Measurements from ENCODE around the gene INHA.

Gene INHA

GRCh38 chr2:219575566-219576504, 3.7 kb downstream of the INHA start:
- no peak for DNase-seq

DNA sequence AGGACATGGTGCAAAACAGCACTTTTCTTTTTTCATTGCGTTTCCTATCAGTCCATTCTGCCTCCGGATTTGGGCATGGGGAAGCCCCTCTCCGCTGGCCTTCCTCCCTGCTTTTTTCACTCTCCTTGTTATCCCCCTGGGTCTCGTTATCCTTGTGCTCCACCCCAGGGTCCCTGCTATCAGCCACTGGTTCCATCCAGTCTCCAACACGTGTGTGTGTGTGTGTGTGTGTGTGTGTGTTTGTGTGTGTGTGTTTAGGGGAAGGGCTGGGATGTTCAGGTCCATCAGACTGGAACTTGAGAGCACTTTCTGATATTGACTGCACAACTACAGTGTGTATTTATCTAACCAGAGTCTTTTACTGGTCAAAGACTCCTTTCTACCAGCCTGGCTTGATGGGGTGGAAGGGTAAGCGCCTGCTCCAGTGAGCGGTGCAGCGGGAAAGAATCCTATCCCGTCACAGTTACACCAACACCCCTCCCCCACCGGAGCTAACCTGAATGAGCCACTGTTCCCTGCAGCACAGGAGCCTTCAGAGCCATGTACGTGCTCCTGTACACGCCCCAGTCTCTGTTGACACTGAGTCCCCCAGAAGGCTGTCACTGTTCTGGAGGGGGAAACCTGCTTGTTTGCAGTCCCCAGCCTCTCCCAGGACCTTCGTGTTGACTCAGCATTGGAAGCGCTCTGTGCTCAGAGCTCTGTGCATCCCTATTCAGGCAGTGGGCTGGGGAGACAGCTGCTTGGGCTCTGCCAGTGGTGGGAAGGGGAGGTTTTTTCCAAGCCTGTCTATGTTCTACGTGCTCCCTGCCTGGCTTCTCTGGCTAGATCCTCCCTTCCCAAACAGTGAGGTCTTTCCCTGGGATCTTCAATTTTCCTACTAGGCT, 4.6 kb downstream of the INHA start:
- no peak for DNase-seq

GRCh38 chr2:219578811-219579613, 6.9 kb downstream of the INHA start:
- no peak for DNase-seq

DNA sequence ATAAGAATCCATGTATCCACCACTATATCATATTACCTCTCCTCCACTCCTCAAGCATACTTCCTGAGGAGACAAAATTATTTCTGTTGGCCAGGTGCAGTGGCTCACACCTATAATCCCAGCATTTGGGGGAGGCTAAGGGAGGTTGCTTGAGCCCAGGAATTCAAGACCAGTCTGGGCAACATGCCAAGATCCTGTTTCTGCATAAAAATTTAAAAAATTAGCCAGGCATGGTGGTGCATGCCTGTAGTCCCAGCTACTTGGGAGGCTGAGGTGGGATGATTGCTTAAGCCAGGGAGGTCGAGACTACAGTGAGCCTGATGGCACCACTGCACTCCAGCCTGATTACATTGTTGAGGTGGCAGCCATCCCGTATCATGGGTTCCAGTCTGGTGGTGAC, 9.2 kb downstream of the INHA start:
- no peak for DNase-seq

DNA sequence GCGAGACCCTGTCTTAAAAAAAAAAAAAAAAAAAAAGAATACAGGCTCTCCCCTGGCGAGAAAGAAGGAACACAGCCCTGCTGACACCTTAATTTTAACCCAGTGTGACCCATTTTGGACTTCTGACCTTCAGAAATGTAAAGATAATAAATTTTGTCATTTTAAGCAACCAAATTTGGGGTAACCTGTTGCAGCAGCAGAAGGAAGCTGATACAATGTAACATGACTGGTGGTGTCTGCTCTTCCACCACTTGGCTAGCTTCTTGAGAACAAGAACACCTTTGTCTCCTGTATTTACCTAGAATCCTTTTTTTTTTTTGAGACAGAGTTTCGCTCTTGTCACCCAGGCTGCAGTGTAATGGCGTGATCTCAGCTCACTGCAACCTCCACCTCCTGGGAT, 19.0 kb downstream of the INHA start:
- DNase-seq = no peak

GRCh38 chr2:219592736-219593135, 20.6 kb downstream of the INHA start:
- no peak for DNase-seq

DNA sequence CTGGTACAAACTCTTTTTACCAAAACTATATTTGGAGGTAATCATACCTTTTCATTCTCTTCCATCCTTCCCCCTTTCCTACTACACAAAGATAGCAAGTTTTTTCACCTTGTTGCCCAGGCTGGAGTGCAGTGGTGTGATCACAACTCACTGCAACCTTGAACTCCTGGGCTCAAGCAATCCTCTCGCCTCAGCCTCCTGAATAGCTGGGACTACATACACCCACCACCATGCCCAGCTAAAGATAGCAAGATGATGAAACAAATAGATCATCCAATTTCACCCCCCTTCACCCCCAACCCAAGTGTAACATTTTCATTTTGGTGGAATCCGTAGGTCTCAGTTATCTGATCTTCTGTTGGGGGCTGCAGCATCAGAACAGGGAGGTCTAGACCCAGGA, 21.0 kb downstream of the INHA start:
- no peak for DNase-seq

- DNase-seq = no peak
Measured at GRCh38 chr2:219595256-219595655, 23.1 kb downstream of the INHA start.

DNA sequence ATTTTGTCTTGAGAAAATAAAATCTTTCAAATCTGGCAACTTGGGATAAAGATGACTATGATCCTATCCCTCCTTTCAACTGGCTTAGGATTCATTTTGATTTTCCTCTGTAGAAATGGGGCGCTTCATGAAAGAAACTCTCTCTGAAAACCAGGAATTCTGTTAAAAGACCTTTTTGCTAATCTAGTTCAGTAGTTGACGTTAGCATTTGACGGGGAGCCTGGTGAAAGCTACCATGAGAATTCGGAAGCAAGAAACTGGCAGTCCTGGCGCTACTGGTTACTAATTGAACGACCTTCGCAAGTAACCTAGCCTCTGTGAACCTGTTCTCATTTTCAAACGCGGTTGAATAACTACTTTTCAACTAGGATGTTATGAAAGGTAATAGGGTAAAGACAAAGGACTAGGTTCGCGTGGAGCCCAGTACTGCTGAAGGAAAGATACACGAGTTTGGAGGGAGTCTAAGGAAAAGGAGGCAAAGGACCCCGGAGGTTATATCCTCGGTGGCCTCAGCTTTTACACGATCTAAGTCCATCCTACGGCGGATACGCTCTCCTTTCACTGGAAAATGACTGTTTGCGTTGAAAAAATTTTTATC, 24.9 kb downstream of the INHA start:
- DNase-seq = no peak

DNA sequence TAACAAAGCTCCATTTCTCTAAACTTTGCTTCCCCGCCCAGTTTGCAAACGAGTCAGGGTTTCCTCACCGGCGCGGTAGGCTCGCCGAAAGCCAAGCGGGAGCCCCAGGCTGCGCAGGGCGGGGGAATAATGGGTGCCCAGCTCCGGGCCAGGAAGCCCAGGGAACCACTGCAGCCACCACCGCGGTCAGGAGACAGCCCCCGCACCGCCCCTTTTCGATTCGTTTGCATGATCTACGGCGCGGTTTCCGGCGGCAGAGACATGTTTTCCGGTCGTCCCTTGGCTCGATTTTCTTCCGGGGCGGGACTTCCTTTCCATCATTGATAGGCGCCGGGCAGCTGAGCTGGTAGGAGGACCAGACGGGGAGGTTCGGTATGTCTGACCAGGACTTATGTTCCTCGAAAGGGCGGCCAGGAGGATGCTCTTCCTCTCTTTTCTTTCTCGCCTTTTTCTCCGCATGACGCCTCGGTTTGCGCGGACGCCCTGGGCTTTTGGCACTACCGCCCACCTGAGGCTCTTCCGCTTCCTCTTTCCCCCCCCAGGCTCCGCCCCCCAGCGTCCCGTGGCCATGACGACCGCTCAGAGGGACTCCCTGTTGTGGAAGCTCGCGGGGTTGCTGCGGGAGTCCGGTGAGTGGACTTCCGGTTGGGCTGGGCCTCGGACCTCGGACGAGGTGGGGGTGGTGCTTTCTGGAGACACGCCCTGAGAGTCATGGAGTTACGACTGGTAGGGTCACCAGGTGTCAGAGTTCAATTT, 25.6 kb downstream of the INHA start, which contains the start of gene STK11IP:
TSS of gene STK11IP (plus strand) at position 306 of the 756 bp plus-strand sequence. CDS start at position 569, 263 bp downstream.
- peak; percentile 88 for DNase-seq

DNA sequence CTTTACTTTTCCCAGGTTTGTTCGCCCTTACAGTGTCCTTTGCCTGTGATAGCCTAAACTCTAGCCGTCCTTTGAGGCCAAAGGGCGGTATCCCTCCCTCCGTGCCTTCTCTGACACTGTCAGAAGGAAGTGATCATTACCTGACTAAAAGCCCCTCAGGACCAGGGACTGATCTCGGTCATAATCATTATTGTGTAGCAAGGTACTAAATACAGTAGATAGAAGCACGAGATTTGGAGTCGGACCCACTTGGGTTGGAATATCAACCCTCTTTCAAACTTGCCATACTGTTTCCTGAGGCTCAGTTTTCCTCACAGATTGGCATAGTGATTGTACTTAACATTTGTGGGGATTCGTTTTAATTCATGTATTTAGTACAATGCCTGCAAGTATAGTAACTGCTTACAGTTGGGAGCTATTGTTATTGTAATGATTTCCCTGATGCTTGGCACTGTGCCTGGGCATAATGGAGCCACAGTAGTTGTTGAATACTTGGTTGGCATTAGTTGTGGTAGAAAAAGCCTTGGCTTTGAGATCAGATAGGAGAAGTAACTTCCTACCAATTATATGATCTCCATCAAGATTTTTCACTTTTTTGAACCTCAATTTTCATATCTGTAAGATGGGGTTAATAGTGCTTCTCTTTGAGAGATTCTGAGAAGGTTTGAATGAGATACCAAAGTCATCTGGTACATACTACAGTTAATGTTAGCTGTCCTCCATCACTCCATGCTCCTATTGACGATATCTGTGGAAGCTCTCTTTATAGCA, 26.4 kb downstream of the INHA start:
- no peak for DNase-seq

- no peak for DNase-seq
Measured at GRCh38 chr2:219603771-219604170, 31.7 kb downstream of the INHA start.

- no peak for DNase-seq
Measured at GRCh38 chr2:219605607-219605954, 33.5 kb downstream of the INHA start.

DNA sequence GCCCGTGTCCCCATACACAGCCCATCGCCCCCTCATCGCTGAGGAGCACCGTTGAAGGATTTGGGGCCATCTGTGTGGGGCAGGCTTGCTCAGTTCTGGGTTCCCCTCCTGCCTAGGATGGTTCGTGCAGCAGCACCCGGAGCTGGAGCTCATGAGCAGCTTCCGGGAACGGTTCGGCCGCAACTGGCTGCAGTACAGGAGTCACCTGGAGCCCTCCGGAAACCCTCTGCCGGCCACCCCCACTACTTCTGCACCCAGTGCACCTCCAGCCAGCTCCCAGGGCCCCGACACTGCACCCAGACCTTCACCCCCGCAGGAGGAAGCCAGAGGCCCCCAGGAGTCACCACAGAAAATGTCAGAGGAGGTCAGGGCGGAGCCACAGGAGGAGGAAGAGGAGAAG, 35.8 kb downstream of the INHA start:
- DNase-seq = no peak

DNA sequence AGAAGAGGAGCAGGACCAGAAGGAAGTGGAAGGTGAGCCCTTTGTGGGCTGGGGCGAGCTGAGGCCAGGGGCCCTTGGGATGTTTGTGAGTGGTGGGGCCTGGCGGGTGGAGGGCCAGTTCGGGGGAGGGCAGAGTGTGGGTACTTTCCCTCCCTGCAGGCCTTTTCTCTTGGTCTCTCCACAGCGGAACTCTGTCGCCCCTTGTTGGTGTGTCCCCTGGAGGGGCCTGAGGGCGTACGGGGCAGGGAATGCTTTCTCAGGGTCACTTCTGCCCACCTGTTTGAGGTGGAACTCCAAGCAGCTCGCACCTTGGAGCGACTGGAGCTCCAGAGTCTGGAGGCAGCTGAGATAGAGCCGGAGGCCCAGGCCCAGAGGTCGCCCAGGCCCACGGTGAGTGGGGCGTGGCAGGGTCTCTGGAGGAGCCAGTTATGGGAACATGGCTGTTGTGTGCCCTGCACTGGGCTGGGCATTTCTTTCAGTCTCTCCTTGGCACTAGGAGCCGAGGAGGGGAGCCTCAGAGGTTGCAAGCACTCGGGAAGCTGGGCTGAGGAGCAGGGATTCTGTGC, 36.4 kb downstream of the INHA start:
- no peak for DNase-seq

DNA sequence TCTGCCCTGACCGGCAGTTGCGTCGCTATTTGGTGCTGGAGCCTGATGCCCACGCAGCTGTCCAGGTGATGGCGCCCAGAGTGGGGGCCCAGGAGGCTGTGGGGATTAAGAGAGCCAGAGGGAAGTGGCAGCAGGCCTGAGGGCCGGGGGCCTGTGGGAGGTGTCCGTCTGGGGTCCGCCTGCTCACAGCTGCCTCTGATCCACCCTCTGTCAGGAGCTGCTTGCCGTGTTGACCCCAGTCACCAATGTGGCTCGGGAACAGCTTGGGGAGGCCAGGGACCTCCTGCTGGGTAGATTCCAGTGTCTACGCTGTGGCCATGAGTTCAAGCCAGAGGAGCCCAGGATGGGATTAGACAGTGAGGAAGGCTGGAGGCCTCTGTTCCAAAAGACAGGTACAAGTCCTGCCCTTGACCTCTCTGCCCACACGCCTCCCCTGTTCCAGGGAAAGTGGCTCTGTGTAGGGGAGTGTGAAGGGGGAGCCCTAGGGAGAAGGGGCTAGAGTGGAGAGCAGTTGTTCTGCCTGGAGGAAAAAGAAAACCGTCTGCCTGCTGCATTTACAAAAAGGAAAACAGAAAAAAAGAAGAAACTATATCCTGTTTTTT, 37.1 kb downstream of the INHA start:
- no peak for DNase-seq

- DNase-seq = no peak
Measured at GRCh38 chr2:219611306-219611705, 39.2 kb downstream of the INHA start.

- no peak for DNase-seq
Measured at GRCh38 chr2:219611866-219612576, 39.9 kb downstream of the INHA start.

GRCh38 chr2:219612577-219613286, 40.6 kb downstream of the INHA start:
- no peak for DNase-seq

All from stimulated activated CD4-positive, alpha-beta T cell treated with anti-CD3 and anti-CD28 coated beads, Interleukin-4, amount 100 ng/mL, for 1 hour (primary cell).